ENCODE data around the gene AUTS2. TPM values are rescaled to one million over a fixed set of nuclear protein-coding genes. Genes with fewer than 3 reads are reported as not detected.

AUTS2 gene
- polyA plus RNA-seq, 1 experiment, result 0.54 TPM

DNA sequence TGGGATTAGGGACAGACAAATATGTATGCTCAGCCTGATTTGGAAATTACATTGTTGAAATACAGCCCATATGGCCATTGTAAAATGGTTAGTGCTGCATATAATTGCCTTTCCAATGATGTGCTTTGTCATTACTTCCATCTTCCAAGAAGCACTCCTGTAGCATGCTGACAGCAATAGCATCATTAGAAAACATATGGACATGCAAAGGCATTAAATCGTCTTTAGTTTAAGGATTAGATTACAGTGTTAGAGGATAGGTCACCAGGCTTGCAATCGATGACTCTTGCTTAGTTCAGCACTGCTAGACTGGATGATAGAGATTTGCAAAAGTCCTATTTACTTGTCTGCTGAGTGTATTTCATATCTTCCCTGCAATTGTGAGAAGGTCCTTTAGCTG, 17.4 kb downstream of the AUTS2 start:
- no peaks in the 10 kb centered on the region for H3K36me3 ChIP-seq (ENCODE audit: control insufficient read depth, insufficient read depth, low read length)

DNA sequence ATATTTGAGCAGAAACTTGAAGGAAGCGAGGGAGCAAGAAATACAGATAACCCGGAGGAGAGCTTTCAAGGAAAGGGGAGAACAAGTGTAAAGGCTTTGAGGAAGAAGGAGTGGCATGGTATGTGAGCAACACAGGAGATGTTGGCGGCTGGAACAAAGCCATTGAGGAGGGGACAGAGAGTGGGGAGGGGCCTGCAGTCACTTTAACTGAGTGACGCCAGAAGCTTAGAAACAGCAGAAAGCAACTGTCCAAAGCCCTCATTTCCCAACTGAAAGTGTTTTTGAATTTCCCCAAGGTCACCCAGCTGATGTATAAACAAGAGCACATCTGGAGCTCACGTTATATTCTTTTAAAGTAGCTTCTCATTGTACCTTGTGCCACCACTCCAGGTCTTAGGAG, 19.1 kb downstream of the AUTS2 start:
- no peaks in the 10 kb centered on the region for H3K36me3 ChIP-seq (ENCODE audit: control insufficient read depth, insufficient read depth, low read length)
- DNase-seq (ENCODE audit: low read depth), result no peak
- POLR2A ChIA-PET, result no interaction called here
- TF ChIP-seq, protein P1, sequence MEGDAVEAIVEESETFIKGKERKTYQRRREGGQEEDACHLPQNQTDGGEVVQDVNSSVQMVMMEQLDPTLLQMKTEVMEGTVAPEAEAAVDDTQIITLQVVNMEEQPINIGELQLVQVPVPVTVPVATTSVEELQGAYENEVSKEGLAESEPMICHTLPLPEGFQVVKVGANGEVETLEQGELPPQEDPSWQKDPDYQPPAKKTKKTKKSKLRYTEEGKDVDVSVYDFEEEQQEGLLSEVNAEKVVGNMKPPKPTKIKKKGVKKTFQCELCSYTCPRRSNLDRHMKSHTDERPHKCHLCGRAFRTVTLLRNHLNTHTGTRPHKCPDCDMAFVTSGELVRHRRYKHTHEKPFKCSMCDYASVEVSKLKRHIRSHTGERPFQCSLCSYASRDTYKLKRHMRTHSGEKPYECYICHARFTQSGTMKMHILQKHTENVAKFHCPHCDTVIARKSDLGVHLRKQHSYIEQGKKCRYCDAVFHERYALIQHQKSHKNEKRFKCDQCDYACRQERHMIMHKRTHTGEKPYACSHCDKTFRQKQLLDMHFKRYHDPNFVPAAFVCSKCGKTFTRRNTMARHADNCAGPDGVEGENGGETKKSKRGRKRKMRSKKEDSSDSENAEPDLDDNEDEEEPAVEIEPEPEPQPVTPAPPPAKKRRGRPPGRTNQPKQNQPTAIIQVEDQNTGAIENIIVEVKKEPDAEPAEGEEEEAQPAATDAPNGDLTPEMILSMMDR (IDR thresholded peaks at IDR 0.05; ENCODE audit: insufficient read depth, low read depth, low read length), result no peak
- no peak overlapping the region for H3K4me3 ChIP-seq (ENCODE audit: low read depth, low read length)
- H3K27me3 ChIP-seq (ENCODE audit: control insufficient read depth, insufficient read depth, low read length), result no peaks in the 10 kb centered on the region
- CTCF ChIA-PET, result no interaction called here

More for the DNA sequence above, 17.4 kb downstream of the AUTS2 start:
- ChIA-PET CTCF (no interaction called here), POLR2A (no interaction called here)
- Histone ChIP-seq H3K27me3 (ENCODE audit: control insufficient read depth, insufficient read depth, low read length) (no peaks in the 10 kb centered on the region), H3K4me3 (ENCODE audit: low read depth, low read length) (no peak overlapping the region)
- DNase-seq (ENCODE audit: low read depth), result no peak
- TF ChIP-seq, protein P1 (IDR thresholded peaks at IDR 0.05; ENCODE audit: insufficient read depth, low read depth, low read length), result no peak

DNA sequence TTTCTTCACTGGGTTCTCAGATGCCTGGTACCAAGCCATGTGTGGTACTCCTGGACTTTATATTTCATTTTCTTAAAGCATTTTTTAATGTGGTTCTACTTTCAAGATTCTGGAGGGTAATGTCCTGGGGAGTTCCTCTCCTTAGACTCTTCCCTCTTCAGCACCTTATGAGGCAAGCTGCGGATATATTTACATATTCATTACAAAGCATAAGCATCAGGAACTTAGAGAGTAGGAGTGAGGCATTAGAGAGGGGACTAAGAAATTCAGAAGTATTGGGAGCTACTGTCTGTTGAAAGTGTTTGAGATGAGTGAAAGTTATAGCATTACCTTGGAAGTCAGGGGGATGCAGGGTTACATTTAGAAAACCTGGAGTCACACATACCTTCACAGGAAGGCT, 20.8 kb downstream of the AUTS2 start:
- TF ChIP-seq, protein P1 (IDR thresholded peaks at IDR 0.05; ENCODE audit: insufficient read depth, low read depth, low read length), result no peak
- ChIA-PET CTCF (no interaction called here), POLR2A (no interaction called here)
- no peak for DNase-seq (ENCODE audit: low read depth)
- no peaks in the 10 kb centered on the region for H3K36me3 ChIP-seq (ENCODE audit: control insufficient read depth, insufficient read depth, low read length)
- H3K27me3 ChIP-seq (ENCODE audit: control insufficient read depth, insufficient read depth, low read length), result no peaks in the 10 kb centered on the region
- H3K4me3 ChIP-seq (ENCODE audit: low read depth, low read length), result no peak overlapping the region

DNA sequence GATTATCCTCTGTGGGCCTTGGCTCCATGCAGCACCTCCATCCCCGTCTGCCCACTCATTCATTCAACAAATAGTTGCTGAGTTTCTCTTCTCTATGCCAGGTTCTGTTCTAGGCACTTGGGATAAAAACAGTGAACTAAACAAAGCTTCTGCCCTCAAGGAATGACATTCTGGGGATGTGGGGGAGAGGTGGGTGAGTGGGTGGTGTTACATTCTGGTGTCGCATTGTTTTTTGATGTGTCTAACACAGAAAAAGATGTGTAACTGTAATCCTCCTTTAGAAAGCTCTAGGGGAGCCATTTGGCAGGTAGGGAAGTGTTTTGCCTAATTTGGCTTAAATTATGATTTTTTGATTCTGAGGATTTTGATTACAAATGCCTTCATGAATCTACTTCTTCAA, 21.4 kb downstream of the AUTS2 start:
- DNase-seq (ENCODE audit: low read depth), result no peak
- Histone ChIP-seq H3K27me3 (ENCODE audit: control insufficient read depth, insufficient read depth, low read length) (no peaks in the 10 kb centered on the region), H3K36me3 (ENCODE audit: control insufficient read depth, insufficient read depth, low read length) (no peaks in the 10 kb centered on the region), H3K4me3 (ENCODE audit: low read depth, low read length) (no peak overlapping the region)
- TF ChIP-seq, protein P1 (IDR thresholded peaks at IDR 0.05; ENCODE audit: insufficient read depth, low read depth, low read length), result no peak
- ChIA-PET CTCF (no interaction called here), POLR2A (no interaction called here)

DNA sequence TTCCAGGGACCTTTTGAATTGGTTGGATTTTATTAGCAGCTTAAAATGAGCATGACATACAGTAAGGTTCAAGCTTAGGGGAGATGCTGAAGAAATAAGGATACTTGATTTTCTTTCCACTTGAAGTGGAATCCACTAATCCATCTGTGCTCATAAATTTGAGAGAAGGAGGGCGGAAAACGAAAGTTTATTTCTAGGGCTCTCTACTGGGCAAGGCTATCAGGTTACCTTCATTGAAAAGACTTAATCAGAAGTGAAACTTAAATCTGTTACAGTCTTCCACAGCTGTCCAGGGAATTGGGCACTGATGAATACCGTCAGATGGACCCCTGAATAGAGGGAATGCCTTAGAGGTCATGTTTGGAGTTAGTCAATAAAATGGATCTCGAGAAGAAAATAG, 21.8 kb downstream of the AUTS2 start:
- ChIA-PET CTCF (no interaction called here), POLR2A (no interaction called here)
- H3K27me3 ChIP-seq (ENCODE audit: control insufficient read depth, insufficient read depth, low read length), result no peaks in the 10 kb centered on the region
- no peak overlapping the region for H3K4me3 ChIP-seq (ENCODE audit: low read depth, low read length)
- TF ChIP-seq, protein P1 (IDR thresholded peaks at IDR 0.05; ENCODE audit: insufficient read depth, low read depth, low read length), result no peak
- no peak for DNase-seq (ENCODE audit: low read depth)
- H3K36me3 ChIP-seq (ENCODE audit: control insufficient read depth, insufficient read depth, low read length), result no peaks in the 10 kb centered on the region

Measured in BJ (cell line).